Neural cell (in vitro differentiated cells): ENCODE measurements around the gene SGO2. TPM values are rescaled to one million over a fixed set of nuclear protein-coding genes. Genes with fewer than 3 reads are reported as not detected.
A peak's percentile ranks its signal among the peaks of the same experiment; 100 is the strongest.

Experiments used
- H2AFZ ChIP-seq: fragments of 200-600, 300-800 bp; sonication (generic), shearing (Covaris generic); 2 replicates; pipeline ENCODE4 v1.6.0; 2014; ENCODE audit warnings: low read depth, mild to moderate bottlenecking, antibody characterized with exemption, low read length, moderate library complexity
- H3F3A ChIP-seq: fragments of 200-600 bp; shearing (Covaris generic); 2 replicates; pipeline ENCODE4 v1.6.1; 2016; ENCODE audit warnings: mild to moderate bottlenecking, moderate library complexity, mixed read lengths, antibody characterized with exemption, low read length; ENCODE audit not compliant: insufficient read depth, poor library complexity, severe bottlenecking
- H3K27ac ChIP-seq: fragments of 200-600, 300-800 bp; sonication (generic), shearing (Covaris generic); 2 replicates; pipeline ENCODE4 v1.5.1; 2014; ENCODE audit warnings: mild to moderate bottlenecking, low read length, moderate library complexity
- H3K27me3 ChIP-seq: fragments of 300-800, 200-600 bp; sonication (generic), shearing (Covaris generic); 2 replicates; pipeline ENCODE4 v1.6.0; 2014; ENCODE audit warnings: mild to moderate bottlenecking, low read depth, low read length, moderate library complexity; ENCODE audit not compliant: insufficient read depth
- H3K36me3 ChIP-seq: fragments of 300-800, 200-600 bp; sonication (generic), shearing (Covaris generic); 2 replicates; pipeline ENCODE4 v1.5.1; 2014; ENCODE audit warnings: mild to moderate bottlenecking, antibody characterized with exemption, low read length, moderate library complexity; ENCODE audit not compliant: insufficient read depth
- H3K4me2 ChIP-seq: fragments of 300-800, 200-600 bp; sonication (generic), shearing (Covaris generic); 2 replicates; pipeline ENCODE4 v1.6.0; 2014; ENCODE audit warnings: mild to moderate bottlenecking, low read length
- H3K4me3 ChIP-seq: fragments of 300-800, 200-600 bp; sonication (generic), shearing (Covaris generic); 2 replicates; pipeline ENCODE4 v1.5.1; 2014; ENCODE audit warnings: mild to moderate bottlenecking, low read length, moderate library complexity
- H3K79me2 ChIP-seq: fragments of 200-600 bp; shearing (Covaris generic); replicated peaks from 2 replicates; pipeline ENCODE4 v1.6.0; 2014; ENCODE audit warnings: mild to moderate bottlenecking, low read length, moderate library complexity; ENCODE audit not compliant: insufficient read depth
- H3K9ac ChIP-seq: fragments of 300-800, 200-600 bp; sonication (generic), shearing (Covaris generic); 2 replicates; pipeline ENCODE4 v1.6.1; 2016; ENCODE audit warnings: mild to moderate bottlenecking, low read length, mixed read lengths
- H3K9me2 ChIP-seq: fragments of 200-600 bp; shearing (Covaris generic); 2 replicates; pipeline ENCODE4 v1.6.1; 2016; ENCODE audit warnings: mild to moderate bottlenecking, low read length, mixed read lengths; ENCODE audit not compliant: insufficient read depth
- H3K9me3 ChIP-seq: fragments of 200-600, 300-800 bp; sonication (generic), shearing (Covaris generic); 2 replicates; pipeline ENCODE4 v1.6.1; 2016; ENCODE audit warnings: mild to moderate bottlenecking, mixed run types, low read length, moderate library complexity, mixed read lengths
- H4K20me1 ChIP-seq: fragments of 200-600 bp; shearing (Covaris generic); 2 replicates; pipeline ENCODE4 v1.6.1; 2016; ENCODE audit warnings: mild to moderate bottlenecking, mixed run types; ENCODE audit not compliant: insufficient read depth
- CTCF ChIP-seq: fragments of 450-650 bp; IDR thresholded peaks from 2 replicates; pipeline ENCODE4 v1.5.1; 2014; ENCODE audit warnings: antibody characterized with exemption, mild to moderate bottlenecking, moderate library complexity; ENCODE audit not compliant: poor library complexity, severe bottlenecking
- EP300 ChIP-seq: fragments of 450-650 bp; conservative IDR thresholded peaks from 2 replicates; pipeline ENCODE4 v1.6.1; 2014; ENCODE audit warnings: antibody characterized with exemption, mild to moderate bottlenecking, moderate library complexity; ENCODE audit not compliant: poor library complexity, severe bottlenecking
- EZH2 ChIP-seq: fragments of 200-600, 300-800 bp; shearing (Covaris generic), sonication (generic); IDR thresholded peaks from 2 replicates; pipeline ENCODE4 v1.6.1; 2014; ENCODE audit warnings: antibody characterized with exemption, low read length, borderline replicate concordance, mild to moderate bottlenecking; ENCODE audit not compliant: insufficient read depth, poor library complexity, severe bottlenecking
- MXI1 ChIP-seq: fragments of 450-650 bp; conservative IDR thresholded peaks from 2 replicates; pipeline ENCODE4 v1.6.1; 2014; ENCODE audit warnings: antibody characterized with exemption, mild to moderate bottlenecking; ENCODE audit not compliant: poor library complexity, severe bottlenecking
- POLR2AphosphoS5 ChIP-seq: IDR thresholded peaks from 2 replicates; pipeline ENCODE4 v1.6.1; 2012
- RAD21 ChIP-seq: fragments of 450-650 bp; conservative IDR thresholded peaks from 2 replicates; pipeline ENCODE4 v1.6.1; 2014; ENCODE audit warnings: antibody characterized with exemption, mild to moderate bottlenecking, moderate library complexity
- SMC3 ChIP-seq: fragments of 450-650 bp; conservative IDR thresholded peaks from 2 replicates; pipeline ENCODE4 v1.6.1; 2014; ENCODE audit warnings: antibody characterized with exemption, mild to moderate bottlenecking, moderate library complexity; ENCODE audit not compliant: poor library complexity
- TAF1 ChIP-seq: IDR thresholded peaks from 2 replicates; pipeline ENCODE4 v1.6.1; 2012; ENCODE audit warnings: low read depth
- polyA plus RNA-seq: library from polyadenylated mRNA; depleted of rRNA; stranded (reverse); fragments of >200 nt; gene quantifications from 2 replicates; pipeline ENCODE4 v1.2.3, GENCODE V29; 2014
- TF ChIP-seq, protein P1 (sequence below): IDR thresholded peaks from 2 replicates; pipeline ENCODE4 v1.6.1; 2012; ENCODE audit warnings: borderline replicate concordance

The SGO2 gene
- polyA plus RNA-seq, 1 donor from 2014 or later, result 0.73 TPM

GRCh38 chr2:200482194-200482593 lies 43.8 kb upstream of the SGO2 start:
- Histone ChIP-seq H3K4me3 (no peak overlapping the region), H3K79me2 (no peaks in the 10 kb centered on the region), H4K20me1 (no peaks in the 10 kb centered on the region), H3F3A (no peaks in the 10 kb centered on the region), H3K36me3 (no peaks in the 10 kb centered on the region), H3K9me2 (no peaks in the 10 kb centered on the region), H2AFZ (no peak overlapping the region), H3K9ac (no peak overlapping the region), H3K9me3 (no peaks in the 10 kb centered on the region), H3K27me3 (no peaks in the 10 kb centered on the region), H3K4me2 (no peak overlapping the region), H3K27ac (no peak overlapping the region)
- TF ChIP-seq TAF1 (no peak), CTCF (no peak), RAD21 (no peak), EZH2 (no peak), MXI1 (no peak), EP300 (no peak), SMC3 (no peak), POLR2AphosphoS5 (no peak)
- TF ChIP-seq, protein P1, sequence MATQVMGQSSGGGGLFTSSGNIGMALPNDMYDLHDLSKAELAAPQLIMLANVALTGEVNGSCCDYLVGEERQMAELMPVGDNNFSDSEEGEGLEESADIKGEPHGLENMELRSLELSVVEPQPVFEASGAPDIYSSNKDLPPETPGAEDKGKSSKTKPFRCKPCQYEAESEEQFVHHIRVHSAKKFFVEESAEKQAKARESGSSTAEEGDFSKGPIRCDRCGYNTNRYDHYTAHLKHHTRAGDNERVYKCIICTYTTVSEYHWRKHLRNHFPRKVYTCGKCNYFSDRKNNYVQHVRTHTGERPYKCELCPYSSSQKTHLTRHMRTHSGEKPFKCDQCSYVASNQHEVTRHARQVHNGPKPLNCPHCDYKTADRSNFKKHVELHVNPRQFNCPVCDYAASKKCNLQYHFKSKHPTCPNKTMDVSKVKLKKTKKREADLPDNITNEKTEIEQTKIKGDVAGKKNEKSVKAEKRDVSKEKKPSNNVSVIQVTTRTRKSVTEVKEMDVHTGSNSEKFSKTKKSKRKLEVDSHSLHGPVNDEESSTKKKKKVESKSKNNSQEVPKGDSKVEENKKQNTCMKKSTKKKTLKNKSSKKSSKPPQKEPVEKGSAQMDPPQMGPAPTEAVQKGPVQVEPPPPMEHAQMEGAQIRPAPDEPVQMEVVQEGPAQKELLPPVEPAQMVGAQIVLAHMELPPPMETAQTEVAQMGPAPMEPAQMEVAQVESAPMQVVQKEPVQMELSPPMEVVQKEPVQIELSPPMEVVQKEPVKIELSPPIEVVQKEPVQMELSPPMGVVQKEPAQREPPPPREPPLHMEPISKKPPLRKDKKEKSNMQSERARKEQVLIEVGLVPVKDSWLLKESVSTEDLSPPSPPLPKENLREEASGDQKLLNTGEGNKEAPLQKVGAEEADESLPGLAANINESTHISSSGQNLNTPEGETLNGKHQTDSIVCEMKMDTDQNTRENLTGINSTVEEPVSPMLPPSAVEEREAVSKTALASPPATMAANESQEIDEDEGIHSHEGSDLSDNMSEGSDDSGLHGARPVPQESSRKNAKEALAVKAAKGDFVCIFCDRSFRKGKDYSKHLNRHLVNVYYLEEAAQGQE, result no peak

DNA sequence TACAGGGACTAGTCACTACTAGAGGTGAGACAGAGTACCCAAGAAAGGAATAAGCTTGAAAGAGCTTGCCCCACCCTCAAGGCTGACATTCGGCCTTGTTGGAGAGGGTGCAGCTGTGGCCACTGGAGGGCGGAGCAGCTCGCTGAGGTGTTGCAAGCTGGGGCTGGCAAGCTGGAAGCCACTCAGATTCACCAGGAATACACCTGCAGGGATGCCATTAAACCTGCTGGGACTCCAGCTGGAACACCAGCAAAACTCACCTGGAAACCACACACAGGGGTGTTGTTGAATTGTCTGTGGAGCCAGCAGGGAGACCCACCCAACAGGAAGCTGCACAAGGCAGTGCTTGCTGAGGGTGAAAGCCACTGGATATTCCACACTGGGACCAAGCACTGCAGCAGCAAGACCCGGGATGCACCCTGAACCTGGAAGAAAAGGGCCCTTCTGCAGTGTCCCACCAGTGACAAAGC lies 42.2 kb upstream of the SGO2 start:
- Histone ChIP-seq H3K4me2 (no peak overlapping the region), H3K27me3 (no peaks in the 10 kb centered on the region), H3K27ac (no peak overlapping the region), H2AFZ (no peak overlapping the region), H3K9me2 (no peaks in the 10 kb centered on the region), H3K9me3 (no peaks in the 10 kb centered on the region), H3K4me3 (no peak overlapping the region), H3K9ac (no peak overlapping the region), H3K79me2 (no peaks in the 10 kb centered on the region), H4K20me1 (no peaks in the 10 kb centered on the region), H3F3A (no peaks in the 10 kb centered on the region), H3K36me3 (no peaks in the 10 kb centered on the region)
- TF ChIP-seq SMC3 (peak; percentile 23), CTCF (peak; percentile 42), MXI1 (no peak), RAD21 (peak; percentile 27)
